HL-60/S4 treated with phorbol 12-myristate 13-acetate at 8.2 ng/mL for 4 days and 3 days (cell line): ENCODE measurements around the gene GOSR1.
"Not testable (repeated sequence)": the region's sequence is repeated elsewhere in the genome, so short reads cannot be mapped to it uniquely, and the experiment has no call there.

Source experiments
- in situ Hi-C: fragments of 300-500 bp; cut with MboI; formaldehyde crosslinking; loops from 2 replicates; pipeline ENCODE4 v1.15.0; 2022; ENCODE audit warnings: low sequenced_read_pairs

Gene GOSR1

GRCh38 chr17:30477083-30477773, at the start of gene GOSR1:
GOSR1 (plus strand) TSS chr17:30477408; CDS start chr17:30477434, 26 bp downstream.
- in situ Hi-C loops: no loop called here

DNA sequence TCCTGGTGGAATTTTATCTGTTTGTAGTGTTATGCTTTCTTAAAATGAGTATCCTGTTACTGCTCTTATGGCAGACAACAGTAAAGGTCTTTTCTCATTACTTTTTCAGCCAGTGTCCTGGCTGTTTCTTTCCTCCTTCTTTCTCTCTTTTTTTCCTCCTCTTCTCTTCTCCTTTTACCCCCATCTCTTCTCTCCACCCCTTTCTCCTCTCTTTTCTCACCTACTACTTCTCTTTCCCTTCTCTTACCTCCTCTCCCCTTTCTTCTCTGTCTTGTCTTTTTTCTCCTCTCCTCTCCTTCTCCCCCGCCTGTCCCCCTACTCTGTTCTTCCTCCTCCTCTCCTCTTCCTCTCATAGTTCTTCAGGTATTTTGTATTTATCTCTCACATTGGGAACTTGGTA, 49.6 kb upstream of the GOSR1 start:
- in situ Hi-C loops: no loop called here

DNA sequence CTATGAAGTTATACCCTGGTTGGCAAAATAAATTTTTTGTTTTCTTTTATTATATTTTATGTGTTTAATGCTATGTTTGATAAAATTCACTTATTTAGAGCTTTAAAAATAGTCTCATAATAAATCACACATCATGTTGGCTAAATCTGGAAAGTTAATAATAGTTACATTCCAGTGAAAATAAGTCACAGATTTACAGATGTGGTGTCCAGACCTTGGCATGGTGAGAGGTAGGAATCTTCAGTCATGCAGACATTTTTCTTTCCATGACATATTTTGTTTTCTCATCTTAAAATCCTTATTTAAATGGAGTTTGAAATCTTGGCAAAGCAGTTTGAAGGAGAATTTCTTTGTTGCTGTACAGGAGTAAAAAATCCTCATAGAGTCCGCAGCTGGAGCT, 48.1 kb upstream of the GOSR1 start:
- in situ Hi-C loops: no loop called here

DNA sequence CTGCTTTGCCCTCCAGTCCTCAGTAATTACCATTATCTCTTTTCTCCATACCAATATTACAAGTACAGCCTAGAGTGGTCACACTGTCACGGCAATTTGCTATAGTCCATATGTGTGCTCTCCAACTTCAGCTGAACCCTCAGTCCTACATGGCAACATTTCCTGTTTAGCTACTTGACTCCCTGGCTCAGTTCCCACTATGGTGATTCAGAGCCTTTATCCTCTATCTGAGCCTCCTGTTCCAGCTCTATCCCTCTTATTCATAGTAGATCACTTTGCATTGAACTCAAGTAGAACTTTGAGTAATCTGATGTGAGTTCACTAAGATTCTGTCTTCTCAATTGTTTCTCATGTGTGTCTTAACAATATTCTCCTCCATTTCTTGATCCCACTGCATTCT, 43.7 kb upstream of the GOSR1 start:
- in situ Hi-C loops: no loop called here

DNA sequence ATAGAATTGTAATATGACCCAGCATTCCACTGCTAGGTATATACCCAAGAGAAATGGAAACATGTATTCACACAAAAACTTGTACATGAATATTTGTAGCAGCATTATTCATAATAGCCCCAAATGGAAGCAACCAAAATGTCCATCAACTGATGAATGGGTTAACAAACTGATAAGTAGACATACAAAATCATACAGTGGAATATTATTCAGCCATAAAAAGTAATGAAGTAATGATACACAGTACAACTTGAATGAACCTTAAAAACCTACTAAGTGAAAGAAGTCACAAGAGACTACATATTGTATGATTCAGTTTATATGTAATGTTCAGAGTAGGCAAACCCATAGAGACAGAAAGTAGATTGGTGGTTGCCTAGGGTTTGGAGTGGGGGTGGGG, 40.5 kb upstream of the GOSR1 start:
- in situ Hi-C loops: no loop called here

GRCh38 chr17:30443721-30444120, 33.5 kb upstream of the GOSR1 start:
- in situ Hi-C loops: no loop called here

DNA sequence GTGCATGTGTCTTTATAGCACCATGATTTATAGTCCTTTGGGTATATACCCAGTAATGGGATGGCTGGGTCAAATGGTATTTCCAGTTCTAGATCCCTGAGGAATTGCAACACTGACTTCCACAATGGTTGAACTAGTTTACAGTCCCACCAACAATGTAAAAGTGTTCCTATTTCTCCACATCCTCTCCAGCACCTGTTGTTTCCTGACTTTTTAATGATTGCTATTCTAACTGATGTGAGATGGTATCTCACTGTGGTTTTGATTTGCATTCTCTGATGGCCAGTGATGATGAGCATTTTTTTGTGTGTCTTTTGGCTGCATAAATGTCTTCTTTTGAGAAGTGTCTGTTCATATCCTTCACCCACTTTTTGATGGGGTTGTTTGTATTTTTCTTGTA, 30.6 kb upstream of the GOSR1 start:
- in situ Hi-C loops: not testable (repeated sequence)

- in situ Hi-C loops: no loop called here
Measured at GRCh38 chr17:30449480-30449879, 27.7 kb upstream of the GOSR1 start.

DNA sequence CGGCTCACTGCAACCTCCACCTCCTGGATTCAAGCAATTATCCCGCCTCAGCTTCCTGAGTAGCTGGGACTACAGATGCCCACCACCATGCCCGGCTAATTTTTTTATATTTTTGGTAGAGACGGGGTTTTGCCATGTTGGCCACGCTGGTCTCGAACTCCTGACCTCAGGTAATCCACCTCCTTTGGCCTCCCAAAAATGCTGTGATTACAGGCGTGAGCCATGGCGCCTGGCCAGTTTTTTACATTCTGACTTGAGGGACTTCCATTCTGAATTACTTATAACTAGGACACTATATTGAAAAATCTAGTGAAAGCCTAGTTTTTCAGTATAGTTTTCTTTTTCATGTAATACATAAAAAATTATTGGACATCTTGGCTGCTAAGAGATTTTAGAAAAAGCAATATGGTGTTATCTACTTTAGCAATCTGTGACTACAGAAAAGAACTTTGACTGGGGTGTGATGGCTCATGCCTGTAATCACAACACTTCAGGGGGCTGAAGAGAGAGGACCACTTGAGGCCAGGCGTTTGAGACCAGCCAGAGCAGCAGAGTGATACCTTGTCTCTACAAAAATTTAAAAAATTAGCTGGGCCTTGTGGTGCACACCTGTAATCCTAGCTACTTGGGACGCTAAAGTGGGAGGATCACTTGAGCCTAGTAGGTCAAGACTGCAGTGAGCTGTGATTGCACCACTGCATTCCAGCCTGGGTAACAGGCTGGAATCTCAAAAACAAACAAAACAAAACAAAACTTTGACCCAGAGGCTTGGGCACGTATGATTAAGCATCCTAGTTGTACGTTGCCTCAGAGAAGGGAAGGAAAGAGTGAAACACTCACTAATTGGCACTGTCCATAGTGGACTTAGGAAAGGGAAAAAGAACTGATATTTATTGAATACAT, 26.8 kb upstream of the GOSR1 start:
- in situ Hi-C loops: no loop called here

DNA sequence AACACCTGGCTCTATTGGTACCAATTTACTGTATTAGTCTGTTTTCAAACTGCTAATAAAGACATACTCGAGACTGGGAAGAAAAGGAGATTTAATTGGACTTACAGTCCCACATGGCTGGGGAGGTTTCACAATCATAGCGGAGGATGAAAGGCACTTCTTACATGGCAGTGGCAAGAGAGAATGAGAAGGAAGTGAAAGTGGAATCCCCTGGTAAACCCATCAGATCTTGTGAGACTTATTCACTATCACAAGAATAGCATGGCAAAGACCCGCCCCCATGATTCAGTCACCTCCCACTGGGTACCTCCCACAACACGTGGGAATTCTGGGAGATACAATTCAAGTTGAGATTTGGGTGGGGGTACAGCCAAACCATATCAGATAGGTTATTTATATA, 22.6 kb upstream of the GOSR1 start:
- in situ Hi-C loops: no loop called here

DNA sequence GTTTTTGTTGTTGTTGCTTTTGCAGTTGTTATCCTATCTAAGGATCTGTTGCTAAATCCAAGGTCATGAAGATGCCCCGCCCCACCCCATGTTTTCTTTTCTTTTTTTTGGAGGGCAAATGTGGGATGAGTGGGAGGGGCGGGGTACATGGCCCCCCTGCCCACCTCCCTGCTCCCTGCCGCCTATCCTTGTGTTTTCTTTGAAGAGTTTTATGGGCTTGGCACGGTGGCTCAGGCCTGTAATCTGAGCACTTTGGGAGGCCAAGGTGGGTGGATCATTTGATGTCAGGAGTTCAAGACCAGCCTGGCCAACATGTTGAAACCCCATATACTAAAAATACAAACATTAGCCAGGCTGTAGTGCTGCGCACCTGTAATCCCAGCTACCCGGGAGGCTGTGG, 18.8 kb upstream of the GOSR1 start:
- in situ Hi-C loops: no loop called here

DNA sequence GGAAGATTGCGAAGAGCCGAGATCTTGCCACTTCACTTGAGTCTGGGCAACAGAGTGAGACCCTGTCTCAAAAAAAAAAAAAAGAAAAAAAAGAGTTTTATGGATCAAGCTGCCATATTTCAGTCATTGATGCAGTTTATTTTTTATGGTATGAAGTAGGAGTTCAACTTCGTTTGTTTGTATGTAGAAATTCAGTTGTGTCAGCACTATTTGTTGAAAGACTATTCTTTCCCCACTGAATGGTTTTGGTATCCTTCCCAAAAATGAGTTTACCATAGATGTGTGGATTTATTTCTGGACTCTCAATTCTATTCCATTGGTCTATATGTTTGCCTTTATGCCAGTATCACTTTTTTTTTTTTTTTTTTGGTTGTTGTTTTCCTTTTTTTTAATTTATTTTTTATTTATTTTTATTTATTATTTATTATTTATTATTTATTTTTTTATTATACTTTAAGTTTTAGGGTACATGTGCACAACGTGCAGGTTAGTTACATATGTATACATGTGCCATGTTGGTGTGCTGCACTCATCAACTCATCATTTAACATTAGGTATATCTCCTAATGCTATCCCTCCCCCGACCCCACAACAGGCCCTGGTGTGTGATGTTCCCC, 18.3 kb upstream of the GOSR1 start:
- in situ Hi-C loops: not testable (repeated sequence)

- in situ Hi-C loops: no loop called here
Measured at GRCh38 chr17:30468465-30468864, 8.7 kb upstream of the GOSR1 start.

DNA sequence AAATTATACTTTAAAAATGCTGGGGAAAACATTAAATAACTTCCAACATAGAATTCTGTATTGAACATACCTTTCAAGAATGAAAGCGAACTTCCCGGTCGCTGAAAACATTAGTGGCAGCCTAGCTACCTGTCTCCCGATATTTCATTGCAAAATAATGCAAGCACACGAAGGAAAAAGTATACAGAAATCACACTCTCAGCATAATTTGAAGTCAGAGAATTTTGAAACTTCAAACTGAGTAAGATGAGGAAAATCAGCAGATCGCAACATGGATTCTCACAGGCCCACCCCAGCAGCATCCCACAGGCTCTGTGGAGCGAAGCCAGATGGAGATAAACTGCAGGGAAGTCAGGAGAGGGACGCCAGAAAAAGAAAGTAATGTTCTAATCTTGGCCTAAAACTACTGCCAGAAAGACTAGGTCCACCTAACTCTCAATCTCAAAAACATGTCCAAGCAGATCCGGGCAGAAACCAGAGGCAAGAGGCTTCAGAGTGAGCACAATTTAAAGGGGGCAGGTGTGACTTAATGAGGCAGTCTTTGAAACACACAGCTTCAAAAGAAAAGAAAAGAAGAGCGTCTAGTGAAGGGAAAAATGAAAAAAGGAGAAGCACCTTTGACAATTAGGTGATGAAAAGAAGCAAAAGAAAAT, 4.8 kb upstream of the GOSR1 start:
- in situ Hi-C loops: no loop called here

DNA sequence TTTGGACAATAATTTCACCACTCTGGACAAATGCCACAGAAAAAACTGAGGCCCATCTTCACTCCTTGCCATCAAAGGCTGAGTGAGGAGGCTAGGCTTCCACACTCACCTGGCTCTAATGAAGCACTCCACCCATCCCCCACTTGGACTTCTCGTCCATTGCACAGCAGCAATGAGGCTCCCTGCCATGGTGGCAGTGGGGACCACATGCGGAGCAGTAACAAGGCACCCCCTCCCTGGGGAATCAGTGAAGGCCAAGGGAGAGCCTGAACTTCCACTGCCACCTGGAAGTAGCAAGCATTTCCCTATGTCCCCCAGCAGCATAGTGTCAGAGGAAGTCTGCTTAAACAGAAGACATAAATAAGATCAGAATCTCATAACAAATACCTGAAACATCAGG, 2.0 kb upstream of the GOSR1 start:
- in situ Hi-C loops: no loop called here

DNA sequence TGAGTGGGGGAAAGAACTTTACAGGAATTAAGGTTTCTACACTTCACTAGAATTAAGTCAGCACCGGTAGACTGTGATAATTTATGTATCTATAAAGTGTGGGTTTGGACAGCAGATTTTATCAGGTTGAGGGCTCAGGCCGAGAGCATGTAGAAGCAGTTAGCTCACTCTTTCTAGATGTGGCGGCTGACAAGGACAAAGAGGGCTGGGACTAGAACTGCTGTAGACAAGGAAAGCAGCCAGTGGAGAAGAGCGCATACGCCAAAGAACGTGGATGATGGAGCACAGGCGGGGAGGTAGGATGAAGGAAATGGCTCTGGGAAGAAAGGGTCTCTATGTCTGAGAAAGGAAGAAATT, 504 bp upstream of the GOSR1 start:
- in situ Hi-C loops: no loop called here

DNA sequence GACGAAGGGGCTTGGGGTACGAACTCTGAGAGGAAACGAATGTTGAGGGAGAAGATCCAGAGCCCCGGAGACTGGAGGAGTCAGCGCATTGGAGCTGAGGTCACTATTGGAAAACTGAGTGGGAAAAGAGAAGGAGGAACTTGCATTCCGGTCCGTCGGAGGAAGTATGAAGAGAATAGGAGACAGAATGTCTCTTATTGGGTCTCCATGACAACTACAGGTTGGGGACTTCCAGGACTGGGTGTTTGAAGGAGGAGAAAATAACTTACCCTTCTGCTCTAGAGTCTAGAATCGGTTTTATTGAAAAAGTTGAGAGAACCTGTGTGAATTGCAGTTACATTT, 537 bp downstream of the GOSR1 start:
- in situ Hi-C loops: no loop called here

- in situ Hi-C loops: no loop called here
Measured at GRCh38 chr17:30482555-30482954, 5.3 kb downstream of the GOSR1 start.

DNA sequence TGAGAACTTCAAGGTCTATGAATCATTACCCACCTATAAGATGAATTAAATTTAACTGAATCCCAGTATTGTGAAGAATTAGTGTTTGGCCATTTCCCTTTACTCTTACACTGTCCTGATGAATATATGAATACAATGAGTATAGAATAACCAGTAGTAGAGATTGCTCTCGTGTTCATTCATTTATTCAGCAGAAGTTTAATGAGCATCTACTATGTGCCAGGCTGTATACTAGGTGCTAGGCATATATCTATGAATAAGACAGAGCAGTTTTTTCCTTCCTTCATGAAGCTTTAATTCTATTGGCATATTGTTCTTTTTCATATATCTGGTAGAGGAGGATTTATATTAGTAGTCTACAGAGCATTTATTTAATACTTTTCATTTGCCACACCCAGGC, 6.0 kb downstream of the GOSR1 start:
- in situ Hi-C loops: no loop called here

- in situ Hi-C loops: no loop called here
Measured at GRCh38 chr17:30493780-30494179, 16.6 kb downstream of the GOSR1 start.

- in situ Hi-C loops: no loop called here
Measured at GRCh38 chr17:30495586-30495985, 18.4 kb downstream of the GOSR1 start.

GRCh38 chr17:30503558-30503957, 26.4 kb downstream of the GOSR1 start:
- in situ Hi-C loops: no loop called here
